Stimulated activated CD8-positive, alpha-beta memory T cell treated with anti-CD3 and anti-CD28 coated beads, Interleukin-15, amount 100 ng/mL, for 48 hours (primary cell): ENCODE data around the gene MIER1.

ENCODE experiments used
- DNase-seq, 2 donors: peaks; one replicate each; pipeline ENCODE4 v3.0.0-alpha.2; 2020; ENCODE audit warnings: low read depth in 2 of 2

MIER1 gene

DNA sequence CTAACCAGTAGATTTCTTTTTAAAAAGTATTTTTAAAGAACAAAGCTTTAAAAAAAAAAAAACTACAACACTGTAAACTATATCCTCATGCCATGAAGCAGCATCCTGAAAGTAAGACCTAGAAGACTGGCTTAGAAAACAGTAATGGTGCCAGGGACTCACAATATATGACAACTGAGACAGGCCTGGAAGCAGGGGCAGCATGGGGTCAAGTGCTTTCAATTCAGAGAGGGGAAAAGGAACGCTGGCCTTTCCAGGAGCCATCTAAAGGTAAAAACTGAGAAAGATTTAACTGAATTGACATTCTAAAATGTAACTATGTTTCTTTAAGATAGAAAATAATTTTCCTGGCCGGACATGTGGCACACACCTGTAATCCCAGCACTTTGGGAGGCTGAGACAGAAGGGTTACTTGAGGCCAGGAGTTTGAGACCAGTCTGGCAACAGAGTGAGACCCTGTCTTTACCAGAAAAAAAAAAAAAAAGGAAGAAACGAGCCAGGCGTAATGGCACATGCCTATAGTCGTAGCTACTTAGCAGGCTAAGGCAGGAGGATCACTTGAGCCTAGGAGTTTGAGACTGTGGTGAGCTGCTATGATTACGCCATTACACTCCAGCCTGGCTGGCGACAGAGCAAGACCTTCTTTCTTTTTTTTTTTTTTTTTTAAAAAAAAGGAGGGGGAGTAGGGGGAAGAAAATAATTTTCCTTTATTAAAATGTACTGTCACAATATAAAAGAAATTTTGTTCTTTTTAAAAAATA is 75.0 kb downstream of the MIER1 start:
- DNase-seq: no peak

DNA sequence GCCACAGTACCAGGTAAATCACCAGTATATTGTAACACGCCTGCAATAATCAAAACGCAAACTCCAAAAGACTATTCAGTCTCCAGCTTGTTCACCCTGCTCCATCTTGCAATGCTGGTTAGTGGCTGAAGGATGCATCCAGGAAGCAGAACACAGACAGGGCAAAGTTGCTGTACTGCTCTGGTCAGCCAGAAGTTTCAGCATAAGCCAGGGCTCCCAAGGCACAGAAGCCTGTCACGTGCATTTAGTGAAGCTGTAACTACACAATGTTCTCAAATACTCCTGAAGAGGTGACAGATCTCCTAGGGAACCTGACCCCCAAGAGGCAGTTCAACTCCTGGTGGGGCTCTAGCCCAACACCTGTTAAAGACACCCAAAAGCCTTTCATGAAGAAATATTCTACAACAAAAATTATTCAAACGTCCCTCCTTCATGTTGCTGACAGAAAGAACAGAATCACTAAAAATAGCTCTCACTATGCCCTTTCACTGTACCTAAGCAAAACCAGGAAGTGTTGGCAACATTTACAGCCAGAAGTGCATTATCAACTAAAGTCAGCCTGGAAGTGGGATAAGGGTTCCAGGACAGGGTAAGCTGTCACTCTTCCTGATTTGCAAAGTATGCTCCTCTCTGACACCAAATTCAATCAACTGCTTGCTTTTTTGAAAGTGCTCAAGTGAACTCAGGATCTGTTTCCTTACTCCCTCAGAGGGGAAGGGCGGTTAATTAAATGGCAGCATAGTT is 77.1 kb downstream of the MIER1 start:
- DNase-seq: no peak

DNA sequence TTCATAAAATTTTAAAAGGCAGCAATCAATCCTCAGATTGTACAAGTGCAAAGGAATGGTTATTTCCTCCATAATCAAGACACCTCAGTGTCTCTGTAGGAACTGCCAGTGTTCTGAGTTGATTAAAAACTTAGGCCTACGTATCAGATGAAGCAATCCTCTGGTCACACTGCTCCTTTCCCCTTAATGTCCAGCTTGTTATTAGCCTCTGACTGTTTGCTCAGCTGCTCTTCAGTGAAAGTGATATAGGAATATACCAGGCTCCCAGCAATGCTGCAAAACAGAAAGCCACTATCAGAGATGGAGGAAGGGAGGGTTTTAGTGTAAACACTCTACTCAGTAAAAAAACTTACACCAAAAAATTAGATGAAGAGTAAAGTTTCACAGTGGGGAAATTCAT is 79.4 kb downstream of the MIER1 start:
- DNase-seq: no peak

DNA sequence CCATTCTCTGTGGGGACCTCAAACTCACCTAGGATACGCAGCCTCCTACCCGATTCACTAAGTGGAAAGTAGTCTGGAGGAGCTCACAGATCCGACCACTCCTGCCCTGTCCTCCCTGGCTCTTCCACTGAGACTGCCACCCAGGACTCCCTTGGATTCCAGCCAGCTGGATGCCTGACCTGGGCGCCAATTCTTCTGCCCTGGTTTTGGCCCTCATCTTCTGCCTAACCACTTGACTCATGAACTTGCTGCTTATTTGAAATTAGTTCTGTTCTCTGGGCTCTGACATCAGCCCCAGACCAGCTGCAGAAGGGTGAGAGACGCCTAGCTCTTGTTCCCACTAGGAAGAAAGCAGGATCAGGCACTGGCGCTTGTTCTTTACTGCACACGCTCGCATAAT is 80.3 kb downstream of the MIER1 start:
- DNase-seq: no peak

DNA sequence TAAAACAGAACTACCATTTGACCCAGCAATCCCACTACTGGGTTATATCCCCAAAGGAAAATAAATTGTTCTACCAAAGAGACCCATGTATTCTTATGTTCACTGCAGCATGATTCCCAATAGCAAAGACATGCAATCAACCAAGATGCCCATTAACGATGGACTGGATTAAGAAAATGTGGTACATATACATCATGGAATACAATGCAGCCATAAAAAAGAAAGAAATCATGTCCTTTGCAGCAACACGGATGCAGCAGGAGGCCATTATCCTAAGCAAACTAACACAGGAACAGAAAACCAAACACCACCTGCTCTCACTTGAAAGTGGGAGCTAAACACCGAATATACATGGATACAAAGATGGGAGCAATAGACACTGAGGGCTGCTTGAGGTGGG is 85.0 kb downstream of the MIER1 start:
- DNase-seq: no peak

DNA sequence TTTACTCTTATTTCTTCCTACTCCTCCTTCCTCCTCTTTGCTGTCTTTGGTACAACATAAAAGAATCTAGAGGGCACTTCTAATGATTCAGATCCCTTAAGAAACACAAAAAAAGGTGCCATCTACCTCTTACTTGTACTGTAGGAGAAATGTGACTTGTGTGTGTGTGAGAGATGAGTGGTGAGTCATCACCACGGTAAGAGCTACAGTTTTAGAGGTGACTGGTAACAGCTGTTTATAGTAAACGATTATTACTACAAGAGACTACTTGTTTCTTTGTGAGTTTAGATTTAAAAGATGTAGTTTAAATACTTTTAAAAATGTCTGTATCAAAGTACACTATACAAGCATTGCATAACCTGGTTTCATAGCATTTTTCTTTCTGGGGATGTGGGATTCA is 88.8 kb downstream of the MIER1 start:
- no peak for DNase-seq

DNA sequence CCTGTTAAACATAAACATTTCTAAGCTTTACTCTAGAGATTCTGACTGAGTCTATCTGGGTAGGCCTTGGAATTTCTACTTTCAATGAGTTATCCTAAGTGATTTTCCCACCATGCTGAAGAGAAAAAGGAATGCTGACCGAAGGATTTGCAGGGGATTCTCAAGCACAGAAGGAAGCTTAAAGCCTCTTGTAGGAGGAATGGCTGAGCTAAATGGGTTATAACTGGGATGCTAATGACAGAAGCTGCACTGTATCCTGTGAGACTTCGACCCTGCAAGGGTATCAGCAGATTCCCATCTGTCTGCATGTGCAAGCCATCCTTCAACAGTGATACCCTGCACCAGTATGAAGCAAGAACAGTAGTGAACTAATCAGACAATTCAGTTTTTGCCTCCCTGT is 93.8 kb downstream of the MIER1 start:
- no peak for DNase-seq

DNA sequence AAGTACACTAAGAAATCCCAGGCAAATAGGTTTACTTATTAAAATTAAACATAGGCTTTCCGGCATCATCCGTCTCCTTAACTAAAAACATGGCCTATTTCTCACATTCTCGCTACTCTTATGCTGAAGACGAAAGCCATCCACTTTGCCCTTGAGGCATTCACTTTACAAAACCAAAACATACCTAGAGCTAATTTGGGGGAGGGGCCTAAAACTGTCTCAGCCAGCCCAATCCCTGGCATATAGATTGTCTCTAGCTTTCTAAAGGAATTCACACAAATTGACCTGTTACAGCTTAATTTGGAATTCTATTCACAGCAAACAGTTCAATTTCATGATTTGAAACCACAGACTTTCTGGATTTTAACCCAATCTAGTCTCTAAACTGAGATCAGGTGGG is 94.3 kb downstream of the MIER1 start:
- no peak for DNase-seq

DNA sequence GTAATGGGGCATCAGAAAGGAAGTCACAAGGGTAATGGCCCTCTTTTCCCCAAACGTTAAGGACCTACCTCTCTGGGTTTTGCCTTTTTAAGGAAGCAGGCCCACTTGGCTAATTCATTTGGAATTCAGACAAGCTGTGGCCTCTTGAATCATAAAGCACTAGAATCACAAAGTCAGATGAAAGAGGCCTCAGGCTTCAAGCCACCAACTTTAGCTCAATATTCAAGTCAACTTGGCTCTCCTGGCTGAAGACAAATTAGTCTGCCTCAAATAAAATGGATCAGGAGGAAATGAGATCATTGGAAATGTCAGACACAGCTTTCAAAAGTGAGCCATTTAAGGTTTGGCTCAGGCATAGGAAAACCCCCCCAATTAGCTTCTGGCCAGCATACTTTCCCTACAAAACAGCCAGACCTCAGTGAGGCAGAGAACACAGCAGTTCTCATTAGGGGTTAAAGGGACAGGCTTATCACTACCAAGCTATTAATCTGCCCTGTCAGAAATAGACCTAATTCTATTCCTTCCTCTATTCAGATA is 94.9 kb downstream of the MIER1 start:
- DNase-seq: no peak

DNA sequence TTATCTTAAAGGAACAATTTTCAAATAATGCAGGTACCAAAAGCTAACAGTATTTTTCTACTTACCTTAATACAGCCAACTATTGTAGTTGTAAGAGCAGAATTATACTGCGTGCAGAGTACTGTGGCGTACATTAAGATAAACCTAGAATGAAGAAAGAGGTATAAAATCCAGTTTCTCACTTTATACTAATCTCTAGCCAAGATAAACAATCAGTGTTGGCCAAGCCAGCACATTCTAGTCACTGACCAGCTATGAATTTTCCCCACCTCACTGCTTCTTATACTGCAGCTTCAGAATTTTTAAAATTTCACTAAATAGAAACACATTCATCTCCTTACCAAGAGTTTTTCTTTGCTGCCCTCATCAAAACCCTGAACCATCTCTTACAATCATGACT is 95.5 kb downstream of the MIER1 start:
- no peak for DNase-seq

DNA sequence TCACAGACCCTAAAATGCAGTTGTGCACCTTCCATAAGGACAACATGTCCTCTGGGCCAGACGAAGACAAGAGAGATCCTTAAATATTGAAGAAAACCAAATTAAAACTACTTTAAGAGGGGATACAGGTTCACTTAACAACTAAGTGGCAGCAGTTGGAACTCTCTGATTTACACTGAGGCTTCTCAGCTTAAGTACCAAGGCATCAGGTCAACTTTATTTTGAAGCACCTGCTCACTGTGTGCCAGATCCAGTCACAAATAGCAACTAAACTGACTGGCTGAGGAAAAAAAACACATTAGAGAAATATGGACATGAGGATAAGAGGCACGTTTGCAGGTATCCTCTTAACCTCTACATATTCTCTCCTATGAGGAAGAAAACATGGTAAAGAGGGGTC is 96.0 kb downstream of the MIER1 start:
- DNase-seq: no peak

DNA sequence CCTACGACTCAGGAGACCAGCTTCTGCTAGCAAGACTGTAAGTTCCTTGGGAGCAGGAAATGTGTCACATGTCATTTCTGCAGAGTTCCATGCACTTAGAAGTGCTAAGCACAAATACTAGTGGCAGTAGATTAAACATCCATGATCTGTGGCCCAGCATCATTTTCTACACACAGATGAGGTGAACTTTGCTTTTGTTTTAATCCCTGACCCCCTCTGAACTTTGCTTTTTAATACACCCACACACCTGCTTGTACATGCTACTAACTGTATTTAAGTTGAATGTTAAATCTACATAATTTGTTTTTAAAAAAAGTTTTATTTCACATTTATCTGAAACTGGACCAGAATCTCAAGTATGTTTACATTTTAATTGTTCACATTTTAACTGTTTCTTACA is 104.7 kb downstream of the MIER1 start:
- DNase-seq: no peak

DNA sequence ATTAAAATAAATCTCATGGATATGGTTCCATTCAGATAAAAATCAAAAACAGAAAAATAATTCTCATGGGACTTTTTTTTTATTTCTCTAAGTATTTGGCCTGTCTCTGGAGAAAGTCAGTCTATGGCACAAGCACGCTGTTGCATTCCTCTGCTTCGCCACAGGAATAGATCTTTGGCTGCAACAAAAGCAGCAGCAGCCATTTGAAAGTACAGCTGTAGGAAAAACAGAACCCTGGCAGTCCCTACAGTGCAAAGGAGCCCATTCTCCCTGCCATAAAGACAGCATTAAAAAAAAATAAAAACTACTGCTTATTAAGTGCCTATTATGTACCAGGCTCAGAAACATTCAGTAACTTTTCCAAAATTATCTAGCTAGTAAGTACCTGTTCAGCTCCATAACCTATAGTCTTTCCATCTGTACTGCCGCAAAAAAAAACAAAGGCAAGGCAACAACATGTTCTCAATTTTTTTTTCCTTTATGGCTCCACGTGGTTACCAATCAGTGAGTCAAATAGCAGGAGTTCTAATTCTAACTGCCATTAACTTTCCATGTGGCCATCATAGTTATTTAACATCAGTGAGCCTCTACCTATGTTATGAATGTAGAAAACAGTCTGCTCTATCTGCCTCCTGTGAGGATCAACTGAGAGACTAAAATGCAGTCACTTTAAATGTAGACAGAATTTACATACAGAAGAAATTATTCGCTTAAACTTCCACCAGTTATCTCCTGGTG is 106.5 kb downstream of the MIER1 start:
- DNase-seq: no peak

DNA sequence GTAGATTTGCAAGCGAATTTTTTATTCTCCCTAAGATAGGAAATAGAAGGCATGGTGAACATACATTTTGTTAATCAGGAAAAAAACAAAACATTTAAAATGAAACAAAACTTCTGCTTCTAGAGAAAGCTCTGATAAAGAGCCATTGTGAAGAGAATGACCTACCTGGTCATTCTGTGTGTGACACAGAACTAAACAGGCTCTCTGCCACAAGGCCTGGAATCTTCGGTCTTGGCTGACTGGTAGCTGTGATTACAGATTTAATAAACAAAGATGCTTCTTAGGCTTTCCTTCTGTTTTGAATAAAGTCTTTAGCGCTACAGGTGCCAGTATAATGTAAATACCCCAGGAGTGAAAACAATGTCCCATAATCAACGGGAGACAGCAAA is 107.1 kb downstream of the MIER1 start:
- DNase-seq: no peak
